Left lung (tissue), 10 donors: Measurements from ENCODE around the gene AKR1B15. TPM values are rescaled to one million over a fixed set of nuclear protein-coding genes. Genes with fewer than 3 reads are reported as not detected.

Experiments
- ATAC-seq: fragments of 200-7000 bp; cut with Tn5 transposase; one replicate; pipeline ENCODE4 v1.9.1; 2020; ENCODE audit warnings: moderate library complexity
- DNase-seq, 4 donors: peaks; one replicate each; pipeline ENCODE4 v3.0.0-alpha.2; 2013 to 2020
- H3K27ac ChIP-seq, 2 donors: fragments of 200-600 bp; sonication (generic) in 1 of 2; one replicate each; pipeline versions ENCODE4 v1.5.0 to v1.8.0; 2020 to 2021
- H3K27me3 ChIP-seq, 2 donors: fragments of 200-600 bp; sonication (generic) in 1 of 2; one replicate each; pipeline versions ENCODE4 v1.5.0 to v1.8.0; 2020 to 2021
- H3K36me3 ChIP-seq, 2 donors: fragments of 200-600 bp; sonication (generic) in 1 of 2; one replicate each; pipeline versions ENCODE4 v1.5.0 to v1.8.0; 2020 to 2021
- H3K4me1 ChIP-seq, 2 donors: fragments of 200-600 bp; one replicate each; pipeline ENCODE4 v1.8.0; 2021
- H3K4me3 ChIP-seq, 2 donors: fragments of 200-600 bp; sonication (generic) in 1 of 2; one replicate each; pipeline versions ENCODE4 v1.5.0 to v1.8.0; 2020 to 2021; ENCODE audit warnings: mild to moderate bottlenecking in 1 of 2
- H3K9me3 ChIP-seq, 2 donors: fragments of 200-600 bp; sonication (generic) in 1 of 2; one replicate each; pipeline versions ENCODE4 v1.5.0 to v1.8.0; 2020 to 2021
- intact Hi-C, 2 donors: fragments of 100-400 bp; cut with DNase I; formaldehyde crosslinking; loops; one replicate each; pipeline versions ENCODE4 v1.11.2 to v1.14.2; 2022
- polyA plus RNA-seq, 6 donors: library from polyadenylated mRNA; unstranded; fragments of 120-200 nt; gene quantifications; one replicate each; pipeline ENCODE4 v1.2.1, GENCODE V29; 2013; ENCODE audit not compliant: insufficient read length in 6 of 6
- total RNA-seq, 2 donors: library from RNA; stranded (reverse); fragmentation: NEBNext Ultra II Directional; extraction: Animal tissue kit (Norgen Biotek cat#: 25700); gene quantifications; one replicate each; pipeline ENCODE4 v1.2.1, GENCODE V29; 2021
- TF ChIP-seq, protein P1 (sequence below), 2 donors: fragments of 200-600 bp; sonication (generic) in 1 of 2; IDR thresholded peaks; one replicate each; pipeline versions ENCODE4 v1.5.0 to v1.8.0; 2021; ENCODE audit warnings: antibody characterized with exemption in 2 of 2
- donor health status: DM: no; HTN: yes; CAD: no.
- donor health status: DM: no; HTN: no; CAD: no.

The AKR1B15 gene
- total and polyA plus RNA-seq, 8 donors = 0.09 to 0.19 (median 0.14) TPM; not detected in 3

DNA sequence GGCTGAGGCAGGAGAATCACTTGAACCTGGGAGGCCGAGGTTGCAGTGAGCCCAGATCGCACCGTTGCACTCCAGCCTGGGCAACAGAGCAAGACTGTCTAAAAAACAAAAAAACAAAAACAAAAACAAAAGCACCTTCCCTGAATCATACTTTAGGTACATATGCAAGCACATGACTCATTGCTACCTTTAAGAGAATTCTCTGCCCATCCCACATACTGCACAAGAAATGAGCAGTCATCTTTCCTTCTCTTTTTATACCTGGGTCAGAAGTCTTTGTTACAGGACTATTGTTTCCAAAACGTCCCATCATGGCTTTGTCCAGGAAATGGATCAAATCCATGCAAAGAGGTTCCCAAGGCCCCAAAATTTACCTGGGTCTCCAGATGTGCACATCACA is 43.1 kb upstream of the AKR1B15 start:
- no peak overlapping the region for H3K4me3 ChIP-seq
- H3K4me1 ChIP-seq = peaks cover 0 to 5% of the 10 kb centered on the region in 2 donors
- H3K36me3 ChIP-seq = no peaks in the 10 kb centered on the region
- DNase-seq (no peak), ATAC-seq (no peak)
- no peaks in the 10 kb centered on the region for H3K9me3 ChIP-seq
- no peaks in the 10 kb centered on the region for H3K27me3 ChIP-seq
- TF ChIP-seq, protein P1, sequence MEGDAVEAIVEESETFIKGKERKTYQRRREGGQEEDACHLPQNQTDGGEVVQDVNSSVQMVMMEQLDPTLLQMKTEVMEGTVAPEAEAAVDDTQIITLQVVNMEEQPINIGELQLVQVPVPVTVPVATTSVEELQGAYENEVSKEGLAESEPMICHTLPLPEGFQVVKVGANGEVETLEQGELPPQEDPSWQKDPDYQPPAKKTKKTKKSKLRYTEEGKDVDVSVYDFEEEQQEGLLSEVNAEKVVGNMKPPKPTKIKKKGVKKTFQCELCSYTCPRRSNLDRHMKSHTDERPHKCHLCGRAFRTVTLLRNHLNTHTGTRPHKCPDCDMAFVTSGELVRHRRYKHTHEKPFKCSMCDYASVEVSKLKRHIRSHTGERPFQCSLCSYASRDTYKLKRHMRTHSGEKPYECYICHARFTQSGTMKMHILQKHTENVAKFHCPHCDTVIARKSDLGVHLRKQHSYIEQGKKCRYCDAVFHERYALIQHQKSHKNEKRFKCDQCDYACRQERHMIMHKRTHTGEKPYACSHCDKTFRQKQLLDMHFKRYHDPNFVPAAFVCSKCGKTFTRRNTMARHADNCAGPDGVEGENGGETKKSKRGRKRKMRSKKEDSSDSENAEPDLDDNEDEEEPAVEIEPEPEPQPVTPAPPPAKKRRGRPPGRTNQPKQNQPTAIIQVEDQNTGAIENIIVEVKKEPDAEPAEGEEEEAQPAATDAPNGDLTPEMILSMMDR (IDR thresholded peaks at IDR 0.05) = no peak
- H3K27ac ChIP-seq = no peak overlapping the region
- intact Hi-C loops = no loop called here

DNA sequence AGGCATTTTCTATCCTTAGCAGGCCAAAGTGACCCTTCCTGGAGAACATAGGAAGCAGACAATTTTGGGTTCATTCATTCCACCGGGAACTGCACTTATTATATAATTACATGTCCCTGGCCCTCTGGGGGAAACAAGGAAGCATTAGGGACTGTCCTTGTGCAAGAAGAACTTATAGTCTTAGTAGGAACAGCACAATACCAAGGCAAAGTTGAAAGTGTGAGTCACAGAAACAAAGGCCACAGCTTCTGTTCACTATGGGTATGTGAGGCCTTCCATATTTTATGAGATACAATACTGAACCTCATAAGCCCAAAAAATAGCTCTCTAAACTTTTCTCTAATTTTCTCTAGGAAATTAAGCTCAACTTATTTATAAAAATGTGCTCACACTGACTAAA is 39.9 kb upstream of the AKR1B15 start:
- DNase-seq (no peak), ATAC-seq (no peak)
- Histone ChIP-seq H3K27ac (no peak overlapping the region), H3K27me3 (no peaks in the 10 kb centered on the region), H3K9me3 (no peaks in the 10 kb centered on the region), H3K36me3 (no peaks in the 10 kb centered on the region), H3K4me3 (no peak overlapping the region), H3K4me1 (no peaks in the 10 kb centered on the region)
- intact Hi-C loops = no loop called here
- TF ChIP-seq, protein P1 (IDR thresholded peaks at IDR 0.05) = no peak

DNA sequence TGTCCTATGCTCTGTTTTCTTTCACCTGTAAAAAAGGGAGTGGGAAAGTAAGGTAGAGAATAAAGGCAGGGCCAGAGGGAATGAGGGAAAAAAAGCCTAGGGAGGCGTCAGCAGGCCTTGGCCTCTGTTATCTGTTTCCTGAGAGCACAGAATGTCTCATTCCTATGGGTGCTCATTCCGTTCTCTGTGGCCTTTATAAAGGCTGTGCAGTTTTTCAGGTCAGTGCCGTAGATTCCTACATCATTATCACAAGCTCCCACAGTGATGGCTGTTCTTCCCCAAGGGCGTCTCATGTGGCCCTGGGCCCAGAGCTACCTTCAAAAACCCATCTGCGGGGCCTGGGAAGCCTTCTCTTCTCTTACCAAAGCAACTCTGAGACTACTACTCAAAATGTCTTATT is 38.3 kb upstream of the AKR1B15 start:
- TF ChIP-seq, protein P1 (IDR thresholded peaks at IDR 0.05) = no peak
- Histone ChIP-seq H3K27me3 (no peaks in the 10 kb centered on the region), H3K9me3 (no peaks in the 10 kb centered on the region), H3K27ac (no peak overlapping the region), H3K4me3 (no peak overlapping the region), H3K4me1 (peaks cover 0 to 4% of the 10 kb centered on the region in 2 donors), H3K36me3 (no peaks in the 10 kb centered on the region)
- intact Hi-C loops = loop anchor here in 1 of 2 donors (5.0 kb wide), 2 partner anchors 78 to 92 kb away; no protein-coding TSS in a partner anchor
- no peak for ATAC-seq
- DNase-seq = no peak

DNA sequence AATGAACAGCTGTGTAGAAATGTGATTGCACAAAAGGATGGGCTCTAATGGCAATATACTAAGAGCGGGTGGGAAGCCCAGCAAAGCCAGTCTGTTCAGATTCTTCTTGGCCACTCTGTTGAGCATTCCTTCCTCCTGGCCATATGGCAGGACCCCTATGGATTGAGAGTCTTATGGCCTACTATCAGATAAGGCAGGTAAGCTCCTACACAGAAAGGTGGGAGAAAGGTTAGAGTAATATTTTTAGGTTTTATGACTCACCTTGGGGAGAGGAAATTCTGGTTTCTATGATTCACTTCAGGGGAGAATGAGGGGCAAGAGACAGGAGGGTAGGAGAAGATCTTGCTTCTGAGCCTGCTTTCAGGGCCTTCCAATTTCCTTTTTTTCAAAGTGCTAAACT is 36.6 kb upstream of the AKR1B15 start:
- TF ChIP-seq, protein P1 (IDR thresholded peaks at IDR 0.05) = no peak
- H3K27me3 ChIP-seq = no peaks in the 10 kb centered on the region
- no peaks in the 10 kb centered on the region for H3K9me3 ChIP-seq
- ATAC-seq (no peak), DNase-seq (no peak)
- H3K4me1 ChIP-seq = peaks cover 0 to 4% of the 10 kb centered on the region in 2 donors
- no peak overlapping the region for H3K27ac ChIP-seq
- intact Hi-C loops = loop anchor here in 1 of 2 donors (5.0 kb wide), 2 partner anchors 80 to 90 kb away; no protein-coding TSS in a partner anchor
- no peaks in the 10 kb centered on the region for H3K36me3 ChIP-seq
- H3K4me3 ChIP-seq = no peak overlapping the region

DNA sequence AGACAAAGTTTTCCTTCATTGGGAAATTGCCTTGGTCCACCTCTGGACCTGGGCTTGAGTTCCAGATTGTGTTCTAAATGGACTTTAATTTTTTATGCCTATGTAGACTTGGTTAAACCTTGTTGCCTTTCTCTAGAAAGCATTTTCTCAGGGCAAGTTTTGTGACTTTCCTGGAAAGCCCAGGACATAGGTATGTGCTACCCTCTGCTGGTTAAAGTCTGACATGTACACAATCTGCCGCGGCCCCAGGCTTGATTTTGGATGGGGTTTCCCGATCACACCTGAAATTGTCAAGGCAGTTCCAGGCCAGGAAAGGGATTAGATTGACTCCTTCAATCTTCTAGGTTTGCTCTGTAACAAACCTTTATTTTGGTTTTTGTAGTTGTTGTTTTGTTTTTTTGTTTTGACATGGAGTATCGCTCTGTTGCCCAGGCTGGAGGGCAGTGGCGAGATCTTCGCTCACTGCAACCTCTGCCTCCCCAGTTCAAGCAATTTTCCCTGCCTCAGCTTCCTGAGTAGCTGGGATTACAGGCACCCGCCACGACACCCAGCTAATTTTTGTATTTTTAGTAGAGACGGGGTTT is 35.6 kb upstream of the AKR1B15 start:
- no peak overlapping the region for H3K27ac ChIP-seq
- H3K36me3 ChIP-seq = no peaks in the 10 kb centered on the region
- no peaks in the 10 kb centered on the region for H3K9me3 ChIP-seq
- TF ChIP-seq, protein P1 (IDR thresholded peaks at IDR 0.05) = peak; percentile 65 to 69
- H3K27me3 ChIP-seq = no peaks in the 10 kb centered on the region
- peak in 2 of 4 donors; percentile 10 to 40 for DNase-seq
- H3K4me3 ChIP-seq = no peak overlapping the region
- H3K4me1 ChIP-seq = peaks cover 0 to 4% of the 10 kb centered on the region in 2 donors
- intact Hi-C loops = loop anchor here in 1 of 2 donors (5.0 kb wide), 2 partner anchors 81 to 89 kb away; no protein-coding TSS in a partner anchor
- peak; percentile 81 for ATAC-seq
